Iris pigment epithelial cell (primary cell): ENCODE data around the gene TESPA1.

Experiments
- DNase-seq: peaks from one replicate; pipeline ENCODE4 v3.0.0-alpha.2; 2011; ENCODE audit warnings: low read depth

The TESPA1 gene

DNA sequence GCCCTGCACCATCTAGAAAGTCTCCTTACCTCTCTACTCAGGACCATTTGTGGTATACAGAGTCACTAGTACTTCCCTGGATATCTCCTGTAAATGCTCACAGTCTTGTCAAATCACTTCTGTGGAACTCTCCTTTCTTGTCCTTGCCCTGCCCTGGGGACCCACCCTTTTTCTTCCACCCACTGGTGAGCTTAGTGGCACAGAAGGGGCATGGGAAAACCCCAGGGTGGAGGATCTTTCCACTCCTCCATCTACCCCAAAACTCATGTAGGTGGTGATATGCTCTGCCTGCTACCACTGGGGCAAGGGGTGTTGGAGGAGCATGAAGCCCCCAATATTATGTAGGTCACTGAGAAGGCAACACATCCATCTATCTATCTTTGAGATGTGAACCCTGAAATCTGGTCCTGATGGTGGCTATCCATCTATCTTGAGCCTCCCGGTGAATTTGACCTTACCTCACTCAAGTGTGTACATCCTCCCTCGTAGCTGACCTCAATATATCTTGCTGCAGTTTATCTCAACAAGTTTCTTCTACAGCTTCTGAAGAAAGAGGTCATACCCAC lies 943 bp downstream of the TESPA1 start:
- no peak for DNase-seq

DNA sequence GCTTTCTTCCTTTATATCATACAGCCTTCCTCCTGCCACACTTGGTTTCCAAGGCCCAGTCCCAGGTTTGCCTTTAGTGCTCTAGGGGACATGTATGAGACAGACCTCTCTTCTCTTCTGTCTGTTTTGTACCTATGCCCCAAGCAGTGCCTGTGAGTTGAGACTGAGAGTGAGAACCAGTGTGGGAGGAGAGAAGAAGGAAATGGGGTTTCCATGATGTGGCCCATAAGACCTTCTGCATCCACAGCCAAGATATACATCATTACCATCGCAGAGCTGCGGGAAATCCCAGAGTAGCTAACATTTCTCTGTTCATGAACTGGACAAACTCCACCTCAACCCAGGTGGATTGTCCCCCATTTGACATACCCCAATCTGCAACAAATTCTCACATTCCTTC lies 2.8 kb downstream of the TESPA1 start:
- no peak for DNase-seq

DNA sequence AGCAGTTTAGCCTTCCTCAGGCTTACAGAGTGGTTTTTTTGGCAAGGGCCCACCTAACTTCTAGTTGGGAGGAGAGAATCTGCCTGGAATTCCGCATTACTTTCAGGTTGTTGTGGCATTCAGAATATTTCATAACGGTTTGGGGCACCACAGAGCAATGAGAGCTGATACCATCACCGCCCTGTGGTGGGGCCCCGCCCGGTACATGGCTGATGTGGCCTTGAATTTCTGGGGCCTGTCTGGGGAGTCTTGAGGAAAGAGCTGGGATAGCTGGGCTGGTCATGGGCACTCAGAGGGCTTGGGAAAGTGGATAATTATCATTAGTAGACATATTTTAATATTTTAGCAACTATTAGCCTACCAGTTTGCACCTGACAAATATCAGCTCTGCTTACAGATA lies 4.2 kb downstream of the TESPA1 start:
- no peak for DNase-seq

DNA sequence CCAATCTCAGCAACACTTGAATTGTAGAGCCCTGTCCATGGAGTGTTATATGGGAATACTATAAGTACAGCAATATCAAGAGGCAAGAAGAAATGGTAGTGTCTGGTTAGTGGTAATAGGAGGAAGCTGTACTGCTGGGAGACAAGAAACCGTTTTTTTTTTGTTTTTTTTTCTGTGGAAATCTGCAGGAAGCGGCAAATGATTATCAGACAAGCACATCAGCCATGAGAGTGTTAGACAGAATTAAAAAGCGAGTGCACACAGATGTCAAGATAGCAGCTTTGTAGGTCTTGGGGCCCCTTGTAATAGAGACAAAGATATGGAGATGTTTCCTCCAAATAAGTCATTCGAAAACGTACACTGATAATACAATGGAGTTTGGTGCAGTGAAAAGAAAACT lies 6.7 kb downstream of the TESPA1 start:
- DNase-seq: no peak

DNA sequence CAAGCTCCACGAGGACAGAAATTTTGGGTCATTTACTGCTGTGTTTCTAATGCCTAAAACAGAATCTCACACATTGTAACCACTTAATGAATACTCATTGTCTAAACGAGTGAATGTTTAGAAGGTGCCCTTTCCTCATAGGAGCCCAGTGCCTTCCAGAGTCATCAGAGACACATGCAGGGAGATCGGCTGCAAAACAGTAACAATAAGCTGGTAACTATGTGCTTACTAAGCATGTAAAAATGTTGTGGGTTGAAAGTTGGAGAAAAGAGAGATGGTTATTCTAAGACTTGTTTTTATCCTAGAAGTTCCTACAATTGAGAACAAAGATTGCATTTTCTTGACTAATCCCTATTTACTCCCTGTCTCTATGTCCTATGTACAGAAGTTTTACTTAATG lies 7.4 kb downstream of the TESPA1 start:
- peak; percentile 67 for DNase-seq

DNA sequence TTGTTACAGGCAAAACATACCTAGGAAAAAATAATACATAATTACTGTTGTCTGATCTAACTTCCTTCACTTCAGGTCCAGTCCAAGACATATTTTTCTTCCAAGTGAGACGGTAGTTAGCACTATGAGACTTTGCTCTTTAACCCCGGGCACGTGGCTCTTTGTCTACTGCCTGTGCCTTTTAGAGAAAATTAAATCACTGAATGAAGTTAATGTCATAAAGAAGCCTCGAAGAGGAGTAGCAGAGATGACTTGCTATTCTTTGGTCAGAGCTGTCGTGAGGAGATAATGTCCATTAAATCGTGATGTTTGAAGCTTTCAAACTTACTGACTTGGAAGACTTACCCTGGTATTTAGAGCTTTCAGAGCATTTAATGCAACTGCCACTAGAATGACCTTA lies 8.7 kb downstream of the TESPA1 start:
- DNase-seq: no peak

DNA sequence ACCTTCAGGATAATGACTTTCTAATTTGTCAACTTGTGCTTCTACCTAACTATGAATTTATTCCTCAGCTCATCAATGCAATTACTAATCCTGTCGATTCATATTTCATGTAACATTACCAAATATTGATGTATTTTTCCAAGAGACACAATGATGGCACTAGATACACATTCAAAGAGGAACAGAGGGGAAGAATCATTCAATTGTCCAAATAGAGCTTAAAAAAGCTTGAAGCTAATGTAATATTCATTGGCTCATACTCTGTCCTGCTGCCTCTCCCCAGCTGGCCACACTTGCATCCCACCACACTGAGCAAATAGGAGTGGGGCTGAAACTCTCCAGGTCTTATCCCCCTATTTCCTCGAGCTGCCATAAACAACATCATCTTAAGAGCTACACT lies 9.3 kb downstream of the TESPA1 start:
- no peak for DNase-seq

DNA sequence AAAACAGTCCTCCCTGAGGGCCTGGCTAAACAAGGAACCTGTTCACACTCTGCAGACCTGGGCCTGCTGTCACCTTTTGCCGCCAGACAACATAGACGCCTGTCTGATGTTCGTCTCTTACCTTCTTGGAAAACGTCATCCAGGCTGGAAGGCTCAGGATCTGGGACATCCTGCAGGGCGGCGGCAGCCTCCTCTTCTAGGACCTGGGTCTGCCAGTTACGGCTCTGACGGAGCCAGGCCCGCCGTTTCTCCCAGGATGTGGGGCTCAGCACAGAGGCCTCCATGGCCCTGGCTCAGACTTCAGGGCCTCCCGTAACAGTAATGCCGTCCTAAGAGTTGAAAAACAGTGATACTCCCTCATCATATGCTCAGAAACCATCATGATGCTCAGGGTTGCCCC lies 10.3 kb downstream of the TESPA1 start:
- DNase-seq: no peak

DNA sequence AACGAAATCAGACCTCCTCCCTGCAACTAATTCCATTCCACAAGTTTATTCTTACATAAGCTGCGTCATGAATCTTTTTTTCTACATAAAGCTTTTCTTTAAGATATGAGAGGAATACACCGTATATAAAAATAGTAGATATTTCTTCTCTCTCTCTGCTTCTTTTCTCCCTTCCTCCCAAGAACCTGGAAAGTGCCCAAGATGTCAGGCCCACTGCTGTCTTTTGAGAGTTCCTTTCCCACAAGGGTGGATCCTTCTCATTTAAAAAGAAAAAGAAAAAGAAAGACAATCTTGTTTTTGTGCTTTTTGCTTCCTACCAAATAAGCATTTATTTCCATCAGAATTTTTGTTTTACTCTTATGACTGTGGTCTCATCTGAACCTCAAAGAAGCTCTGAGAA lies 11.0 kb downstream of the TESPA1 start:
- no peak for DNase-seq

DNA sequence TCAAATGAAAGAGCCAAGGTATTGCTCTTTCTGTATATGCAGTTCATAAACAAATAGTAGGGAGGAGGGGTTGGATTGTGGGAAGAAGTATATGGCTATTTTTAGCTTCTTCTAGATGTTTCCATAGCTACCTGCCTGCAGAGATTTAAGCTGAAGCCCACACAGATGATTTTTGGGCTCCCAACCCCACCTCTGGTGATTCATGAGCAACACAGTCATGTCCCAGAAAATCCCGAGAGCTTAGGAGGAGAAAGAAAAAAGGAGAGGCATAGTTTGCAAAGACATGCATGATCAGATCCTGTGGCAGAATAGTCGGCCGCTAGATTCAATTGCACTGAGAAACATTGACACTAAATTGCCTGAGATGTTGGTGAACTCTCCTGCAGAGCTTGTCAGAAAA lies 13.8 kb downstream of the TESPA1 start:
- DNase-seq: no peak

DNA sequence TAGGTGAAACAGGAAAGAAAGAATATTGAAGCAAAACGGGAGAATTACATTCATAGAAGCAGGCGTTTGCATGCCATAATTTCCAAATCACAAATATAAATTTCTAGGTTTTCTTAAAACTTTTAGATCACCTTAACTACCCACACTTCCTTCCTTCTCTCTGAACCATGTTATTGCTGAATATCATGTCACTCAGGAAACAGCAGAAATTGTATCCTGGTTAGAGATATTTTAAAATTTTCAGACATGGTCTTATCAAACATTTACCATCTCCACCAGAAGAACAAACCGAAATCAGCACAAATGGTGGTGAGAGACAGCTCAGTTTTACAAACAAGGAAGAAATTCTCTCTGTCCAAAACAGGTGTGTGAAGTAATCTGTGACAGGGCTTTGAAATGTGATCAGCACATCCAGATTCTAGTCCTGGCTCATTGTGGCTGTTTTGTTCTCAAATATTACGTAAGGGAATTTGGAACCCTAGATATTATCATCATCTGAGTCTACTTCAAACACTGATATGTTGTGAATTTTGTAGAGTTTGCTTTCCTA lies 16.3 kb downstream of the TESPA1 start:
- DNase-seq: no peak

DNA sequence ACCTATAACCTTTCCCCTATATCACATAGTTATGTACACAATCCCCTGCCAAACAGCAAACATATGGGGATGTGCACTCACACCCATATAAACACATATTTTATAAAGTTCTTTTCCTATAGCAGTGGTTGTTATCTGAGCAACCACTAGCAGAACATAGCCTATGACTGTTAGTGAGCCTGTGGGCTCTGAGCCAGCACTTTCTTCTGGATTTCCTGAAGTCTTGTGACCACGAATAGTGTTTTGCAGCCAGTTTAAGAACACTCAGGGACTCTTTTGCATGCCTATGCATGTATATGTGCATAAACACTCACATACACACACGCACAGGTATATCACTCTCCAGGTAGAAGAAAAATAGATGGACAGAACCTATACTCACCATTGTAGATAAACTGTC lies 17.1 kb downstream of the TESPA1 start:
- peak; percentile 8 for DNase-seq

DNA sequence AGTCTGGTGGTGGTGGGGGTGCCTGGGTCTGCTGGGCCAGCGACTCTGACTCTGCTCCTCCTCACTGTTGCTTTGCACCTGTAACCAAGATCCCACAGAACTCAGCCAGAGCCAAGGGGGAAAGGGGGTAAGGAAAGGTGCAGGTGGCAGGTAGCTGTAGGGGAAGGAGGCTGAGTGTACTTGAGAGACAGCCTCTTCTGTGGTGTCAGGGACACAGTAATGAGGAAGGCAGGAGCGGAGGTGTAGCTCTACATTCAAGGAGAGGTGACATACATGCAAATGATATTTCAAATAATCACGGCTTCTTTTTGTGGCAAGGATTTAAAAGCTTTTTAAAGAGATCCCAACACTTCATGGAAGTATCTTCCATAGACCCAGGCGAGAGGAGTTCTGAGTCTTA lies 23.4 kb downstream of the TESPA1 start:
- DNase-seq: no peak

DNA sequence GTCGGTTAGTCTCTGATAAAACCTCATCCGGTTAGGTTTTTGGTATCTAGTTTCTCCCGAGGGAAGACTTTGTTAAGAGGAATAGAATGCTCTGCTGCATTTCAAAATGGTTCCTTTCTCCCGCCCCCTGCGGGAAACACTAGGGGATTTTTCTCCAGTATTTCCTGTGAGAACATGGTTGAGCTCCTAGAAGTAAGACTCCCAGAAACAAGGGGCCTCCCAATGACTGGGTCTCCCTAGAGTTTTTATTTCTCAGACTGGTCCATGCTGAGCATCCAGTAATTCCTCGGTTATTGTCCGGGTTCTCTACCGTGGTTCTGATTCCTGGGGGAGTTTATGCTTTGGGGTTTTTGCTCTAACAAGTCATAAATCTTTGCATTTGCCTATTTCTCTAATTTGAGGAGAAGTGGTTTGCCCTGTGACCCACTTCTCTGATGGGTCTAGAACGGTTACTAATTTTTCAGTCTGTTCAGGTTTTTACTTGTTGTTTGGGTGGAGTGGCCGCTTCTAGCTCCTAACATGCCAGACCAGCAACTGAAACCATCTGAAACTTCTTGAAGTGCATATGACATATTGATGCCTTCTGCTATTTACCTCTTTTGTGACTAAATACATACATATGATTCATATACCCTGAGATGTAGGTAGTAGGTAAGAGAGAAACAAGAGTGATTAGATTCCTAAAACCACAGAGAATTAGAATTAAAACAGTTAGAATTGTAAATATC lies 25.1 kb downstream of the TESPA1 start:
- no peak for DNase-seq

DNA sequence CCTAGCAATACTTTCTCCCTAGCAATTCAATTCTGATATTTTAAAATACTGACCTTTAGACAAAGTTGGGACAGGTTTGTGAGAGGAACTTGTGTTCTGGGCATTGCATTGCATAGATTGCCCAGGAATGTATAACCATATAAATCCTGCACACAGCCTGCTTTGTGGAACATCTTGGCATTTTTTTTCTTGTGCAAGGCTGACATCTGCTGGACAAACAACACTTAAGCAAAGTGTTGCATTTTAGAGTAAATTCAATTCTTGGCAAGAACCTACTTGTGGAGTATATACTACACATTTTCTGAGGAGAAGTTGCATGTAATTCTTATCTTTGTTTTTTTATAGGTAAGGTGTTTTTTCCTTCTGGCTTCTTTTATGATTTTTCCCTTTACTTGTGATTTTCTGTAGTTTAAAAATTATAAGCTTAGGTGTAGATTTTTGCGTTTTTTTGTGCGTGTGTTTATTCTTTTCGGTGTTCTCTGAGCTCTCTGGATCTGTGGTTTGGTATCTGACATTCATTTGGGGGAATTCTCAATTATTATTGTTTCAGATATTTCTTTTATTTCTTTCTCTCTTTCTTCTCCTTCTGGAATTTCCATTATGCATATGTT lies 26.4 kb downstream of the TESPA1 start:
- DNase-seq: peak; percentile 74

DNA sequence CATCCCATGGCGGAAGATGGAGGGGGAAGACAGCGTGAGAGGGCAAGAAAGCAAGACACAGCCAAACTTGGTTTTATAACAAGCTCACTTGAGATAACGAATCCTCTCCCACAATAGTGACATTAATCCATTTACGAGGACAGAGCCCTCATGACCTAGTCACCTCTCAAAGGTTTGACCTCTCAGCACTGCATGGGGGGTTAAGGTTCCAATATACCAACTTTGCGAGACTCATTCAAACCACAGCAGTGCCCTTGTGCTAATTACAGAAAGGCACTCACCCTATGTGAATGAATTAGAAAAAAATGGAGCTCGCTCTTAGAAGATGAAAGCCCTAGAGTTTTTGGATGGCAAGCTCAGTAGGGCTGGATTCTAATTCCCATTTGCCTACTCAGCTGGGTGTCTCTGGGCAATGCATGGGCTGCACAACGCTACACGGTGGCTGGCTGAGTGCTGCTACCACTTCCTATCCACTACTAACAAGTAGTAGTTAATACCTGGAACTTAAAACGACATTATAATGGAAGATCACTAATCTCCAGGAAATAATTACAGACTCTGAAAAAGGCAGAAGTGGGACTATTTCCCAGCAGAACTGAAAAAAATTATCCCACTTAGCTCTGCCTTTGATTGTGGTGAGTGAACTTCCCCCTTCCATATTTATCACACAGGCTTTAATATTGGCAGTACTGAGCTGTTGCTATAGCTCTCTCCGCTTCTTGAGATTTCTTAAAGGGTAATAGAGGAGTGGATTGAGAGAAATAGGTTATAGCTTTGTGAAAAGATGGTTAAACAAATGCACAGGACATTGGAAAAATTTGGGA lies 27.5 kb downstream of the TESPA1 start:
- DNase-seq: no peak

DNA sequence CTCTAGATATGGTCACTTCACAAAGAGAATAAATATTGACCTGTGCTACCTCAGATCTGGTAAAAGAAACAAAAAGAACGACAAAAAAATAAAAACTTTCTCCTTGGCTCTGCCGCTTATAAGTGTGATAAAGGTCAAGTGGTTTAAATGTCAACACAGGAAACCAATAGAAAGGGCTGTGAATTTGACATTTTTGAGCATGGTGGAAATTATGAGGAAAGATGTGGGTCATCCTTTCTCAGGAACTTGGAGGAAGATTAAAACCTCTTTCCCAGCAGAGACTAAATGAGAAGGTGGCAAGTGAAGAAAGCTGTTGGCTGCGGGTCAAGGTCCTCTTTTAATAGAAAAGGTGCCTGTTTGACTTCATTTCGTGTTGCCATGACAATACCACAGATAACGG lies 28.2 kb downstream of the TESPA1 start:
- no peak for DNase-seq

DNA sequence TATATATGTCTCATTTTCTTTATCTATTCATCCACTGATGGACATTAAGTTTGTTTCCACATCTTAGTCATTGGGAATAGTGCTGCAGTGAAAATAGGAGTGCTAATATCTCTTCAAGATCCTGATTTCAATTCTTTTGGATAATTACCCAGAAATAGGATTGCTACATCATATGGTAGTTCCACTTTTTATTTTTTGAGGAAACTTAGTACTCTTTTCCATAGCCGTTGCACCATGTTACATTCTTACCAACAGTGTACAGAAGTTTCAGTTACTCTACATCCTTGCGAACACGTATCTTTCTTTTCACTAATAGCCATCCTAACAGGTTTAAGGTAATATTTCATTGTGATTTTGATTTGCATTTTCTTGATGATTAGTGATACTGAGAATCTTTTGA lies 29.8 kb downstream of the TESPA1 start:
- no peak for DNase-seq

DNA sequence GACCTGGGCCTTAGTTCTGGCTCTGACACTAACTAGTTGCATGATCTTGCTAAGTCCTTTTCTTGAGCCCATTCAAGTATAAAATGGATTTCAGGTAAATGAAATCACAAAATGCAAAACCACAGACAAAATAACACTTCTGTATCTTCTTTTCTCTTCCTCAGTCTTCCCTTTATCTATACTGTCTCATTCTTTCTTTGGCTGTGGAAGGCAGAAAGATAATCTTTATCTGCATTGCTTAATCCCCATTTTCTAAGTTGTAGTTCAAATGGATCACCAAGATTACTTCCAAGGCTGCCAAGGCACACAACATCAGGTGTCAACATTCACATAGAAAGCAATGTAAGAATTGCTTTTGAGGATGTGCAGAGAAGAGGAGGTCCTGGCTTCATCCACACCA lies 30.3 kb downstream of the TESPA1 start:
- DNase-seq: no peak

DNA sequence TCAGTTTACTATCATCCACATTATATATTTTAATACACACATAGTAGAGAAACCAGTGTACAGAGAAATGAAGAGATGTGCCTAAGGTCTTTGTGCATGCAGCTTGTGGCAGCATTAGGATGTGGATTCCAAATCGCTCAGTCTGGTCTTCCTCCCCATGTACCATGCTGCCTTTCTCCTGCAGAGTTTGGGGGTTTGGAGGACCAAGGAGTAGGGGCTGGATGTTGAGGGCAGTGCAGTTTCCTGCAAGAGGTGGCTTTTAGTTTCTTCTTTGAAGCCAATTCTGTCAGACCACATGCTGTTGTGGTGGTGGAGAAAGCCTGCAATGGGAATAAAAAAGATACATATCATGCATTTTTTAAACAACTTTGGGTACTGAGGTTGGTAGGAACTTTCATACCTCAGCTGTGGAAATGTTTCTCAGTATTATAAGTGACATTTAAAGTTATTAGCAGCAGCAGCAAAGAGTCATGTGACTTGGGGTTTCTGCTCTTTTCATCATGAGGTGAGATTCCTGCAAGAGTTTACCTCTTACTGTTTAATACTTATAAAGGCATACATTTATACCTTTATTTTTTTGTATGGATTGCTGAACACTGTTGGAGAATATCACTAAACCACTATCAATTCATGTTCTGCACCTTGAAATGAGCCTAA lies 34.4 kb downstream of the TESPA1 start:
- no peak for DNase-seq

DNA sequence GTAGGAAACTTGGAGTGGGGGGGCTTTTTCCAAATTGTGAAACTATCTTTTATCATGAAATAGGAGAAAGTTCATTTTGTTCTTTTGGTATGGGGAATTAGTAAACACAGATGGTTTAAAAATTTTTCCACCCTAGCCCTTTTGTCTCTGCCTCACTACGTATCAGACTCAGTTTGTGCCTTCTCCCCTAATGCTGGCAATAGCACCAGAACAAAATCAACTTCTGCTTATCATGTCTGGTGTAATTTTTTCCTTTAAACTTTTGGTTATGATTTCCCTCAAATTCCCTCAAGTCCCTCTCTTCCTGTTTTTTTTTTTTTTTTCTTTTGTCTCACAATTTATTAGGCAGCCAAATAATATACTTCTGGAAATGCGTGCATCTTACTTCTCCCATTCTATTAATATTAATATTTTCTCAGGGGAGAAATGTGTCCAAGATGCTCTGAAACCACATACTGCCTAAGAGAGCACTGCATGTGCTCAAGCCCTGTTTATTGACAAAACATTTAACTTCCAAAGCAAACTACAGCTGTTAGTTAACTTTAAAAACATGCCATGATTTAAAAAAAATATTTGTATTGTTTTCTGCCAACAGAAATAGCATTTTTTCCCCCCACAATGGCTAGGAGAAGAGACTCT lies 35.4 kb downstream of the TESPA1 start:
- no peak for DNase-seq

DNA sequence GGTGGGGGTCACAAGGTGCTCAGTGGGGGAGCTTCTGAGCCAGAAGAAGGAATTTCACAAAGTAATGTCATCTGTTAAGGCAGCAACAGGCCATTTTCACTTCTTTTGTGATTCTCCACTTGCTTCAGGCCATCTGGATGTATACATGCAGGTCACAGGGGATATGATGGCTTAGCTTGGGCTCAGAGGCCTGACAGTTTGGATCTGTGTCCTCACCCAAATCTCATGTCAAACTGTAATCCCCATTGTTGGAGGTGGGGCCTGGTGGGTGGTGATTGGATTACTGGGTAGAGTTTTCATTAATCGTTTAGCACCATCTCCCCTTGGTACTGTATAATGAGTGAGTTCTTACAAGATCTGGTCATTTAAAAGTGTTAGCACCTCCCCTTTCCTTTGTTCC lies 36.4 kb downstream of the TESPA1 start:
- no peak for DNase-seq
